Colon (tissue), 2 donors: ENCODE measurements around the gene UGGT2.
"Not testable (repeated sequence)": the region's sequence is repeated elsewhere in the genome, so short reads cannot be mapped to it uniquely, and the experiment has no call there.

Experiments
- FAIRE-seq: peaks from 2 replicates; lab custom pipeline; 2012; peaks lifted over from hg19 to GRCh38; lab: Jason Lieb, UNC
- donor health status: control.
- donor health status: control.

Gene UGGT2

GRCh38 chr13:95970878-95971277, 82.3 kb downstream of the UGGT2 start:
- no peak for FAIRE-seq

GRCh38 chr13:95968906-95969305, 84.3 kb downstream of the UGGT2 start:
- no peak for FAIRE-seq

- FAIRE-seq: no peak
These were observed 95.9 kb downstream of the UGGT2 start for GRCh38 chr13:95957331-95957730.

- no peak for FAIRE-seq
These were observed 96.5 kb downstream of the UGGT2 start for GRCh38 chr13:95956589-95957148.

- FAIRE-seq: no peak
These were observed 97.5 kb downstream of the UGGT2 start for GRCh38 chr13:95955719-95956118.

GRCh38 chr13:95955255-95955654, 97.9 kb downstream of the UGGT2 start:
- no peak for FAIRE-seq

- FAIRE-seq: no peak
These were observed 98.9 kb downstream of the UGGT2 start for GRCh38 chr13:95954266-95954665.

GRCh38 chr13:95950103-95950502, 103.1 kb downstream of the UGGT2 start:
- no peak for FAIRE-seq

GRCh38 chr13:95948656-95949055, 104.5 kb downstream of the UGGT2 start:
- no peak for FAIRE-seq

GRCh38 chr13:95937714-95938320, 115.4 kb downstream of the UGGT2 start:
- FAIRE-seq: no peak

- no peak for FAIRE-seq
These were observed 121.7 kb downstream of the UGGT2 start for GRCh38 chr13:95931300-95932025.

- no peak for FAIRE-seq
These were observed 123.8 kb downstream of the UGGT2 start for GRCh38 chr13:95929430-95929829.

GRCh38 chr13:95928367-95928906, 124.8 kb downstream of the UGGT2 start:
- not testable (repeated sequence) for FAIRE-seq

GRCh38 chr13:95926231-95926630, 127.0 kb downstream of the UGGT2 start:
- FAIRE-seq: no peak

- FAIRE-seq: no peak
These were observed 128.7 kb downstream of the UGGT2 start for GRCh38 chr13:95924389-95924994.

GRCh38 chr13:95921485-95921884, 131.7 kb downstream of the UGGT2 start:
- FAIRE-seq: no peak

GRCh38 chr13:95920485-95920884, 132.7 kb downstream of the UGGT2 start:
- FAIRE-seq: no peak

- no peak for FAIRE-seq
These were observed 134.3 kb downstream of the UGGT2 start for GRCh38 chr13:95918860-95919259.

GRCh38 chr13:95914991-95915501, 138.2 kb downstream of the UGGT2 start:
- FAIRE-seq: no peak

GRCh38 chr13:95906999-95907398, 146.2 kb downstream of the UGGT2 start:
- no peak for FAIRE-seq

GRCh38 chr13:95903569-95903968, 149.6 kb downstream of the UGGT2 start:
- FAIRE-seq: no peak

GRCh38 chr13:95902741-95903140, 150.5 kb downstream of the UGGT2 start:
- FAIRE-seq: no peak

- FAIRE-seq: no peak
These were observed 154.9 kb downstream of the UGGT2 start for GRCh38 chr13:95898256-95898655.
